ENCODE data around the gene SOS2. TPM values are rescaled to one million over a fixed set of nuclear protein-coding genes. Genes with fewer than 3 reads are reported as not detected.

The SOS2 gene
- total and polyA plus RNA-seq, 10 donors, result 6.7 to 68.8 (median 48.2) TPM

GRCh38 chr14:50156111-50156510, 75.3 kb downstream of the SOS2 start:
- Histone ChIP-seq H3K4me3 (no peak overlapping the region), H3K9me3 (no peaks in the 10 kb centered on the region), H3K36me3 (peaks cover 0 to 100% (median 56%) of the 10 kb centered on the region in 6 donors), H3K27ac (no peak overlapping the region), H3K4me1 (no peaks in the 10 kb centered on the region), H3K27me3 (replicated peaks in 1 of 7) (no peaks in the 10 kb centered on the region)
- intact Hi-C loops (cut with DNase I; ENCODE audit: low total_unique reads), result no loop called here
- WGBS, 5 donors, result 93 to 99% (median 95%) methylated on average over 4 of the region's 4 CpGs
- DNase-seq, result no peak
- TF ChIP-seq POLR2A (IDR thresholded peaks at IDR 0.05) (no peak), CTCF (IDR thresholded peaks at IDR 0.05 in 8 of 11, conservative IDR thresholded peaks at IDR 0.05 in 3 of 11) (no peak), POLR2AphosphoS5 (IDR thresholded peaks at IDR 0.05) (no peak)

GRCh38 chr14:50148799-50149198, 82.6 kb downstream of the SOS2 start:
- Histone ChIP-seq H3K4me1 (no peaks in the 10 kb centered on the region), H3K27me3 (replicated peaks in 1 of 7) (no peaks in the 10 kb centered on the region), H3K27ac (no peak overlapping the region), H3K36me3 (peaks cover 0 to 100% (median 52%) of the 10 kb centered on the region in 6 donors), H3K4me3 (no peak overlapping the region), H3K9me3 (no peaks in the 10 kb centered on the region)
- WGBS, 5 donors, result 88 to 99% (median 94%) methylated on average over 4 of the region's 4 CpGs
- TF ChIP-seq POLR2AphosphoS5 (IDR thresholded peaks at IDR 0.05), result no peak
- TF ChIP-seq CTCF (IDR thresholded peaks at IDR 0.05 in 8 of 11, conservative IDR thresholded peaks at IDR 0.05 in 3 of 11), result no peak
- no peak for TF ChIP-seq POLR2A (IDR thresholded peaks at IDR 0.05)
- intact Hi-C loops (cut with DNase I; ENCODE audit: low total_unique reads), result no loop called here
- no peak for DNase-seq

- DNase-seq, result no peak
- H3K9me3 ChIP-seq, result no peaks in the 10 kb centered on the region
- TF ChIP-seq CTCF (IDR thresholded peaks at IDR 0.05 in 8 of 11, conservative IDR thresholded peaks at IDR 0.05 in 3 of 11), result no peak
- TF ChIP-seq POLR2AphosphoS5 (IDR thresholded peaks at IDR 0.05), result no peak
- no peak for TF ChIP-seq POLR2A (IDR thresholded peaks at IDR 0.05)
- H3K27ac ChIP-seq, result no peak overlapping the region
- H3K4me3 ChIP-seq, result no peak overlapping the region
- no peaks in the 10 kb centered on the region for H3K27me3 ChIP-seq (replicated peaks in 1 of 7)
- intact Hi-C loops (cut with DNase I; ENCODE audit: low total_unique reads), result no loop called here
- H3K4me1 ChIP-seq, result no peaks in the 10 kb centered on the region
- H3K36me3 ChIP-seq, result peaks cover 0 to 85% (median 16%) of the 10 kb centered on the region in 6 donors
- WGBS, 5 donors, result 93 to 99% (median 94%) methylated on average over 3 of the region's 3 CpGs
Measured at GRCh38 chr14:50139192-50139591, 92.2 kb downstream of the SOS2 start.

GRCh38 chr14:50127802-50128201, 103.6 kb downstream of the SOS2 start:
- TF ChIP-seq POLR2AphosphoS5 (IDR thresholded peaks at IDR 0.05) (no peak), POLR2A (IDR thresholded peaks at IDR 0.05) (no peak), CTCF (IDR thresholded peaks at IDR 0.05 in 8 of 11, conservative IDR thresholded peaks at IDR 0.05 in 3 of 11) (no peak)
- no peak overlapping the region for H3K27ac ChIP-seq
- H3K9me3 ChIP-seq, result no peaks in the 10 kb centered on the region
- no peaks in the 10 kb centered on the region for H3K27me3 ChIP-seq (replicated peaks in 1 of 7)
- WGBS, 5 donors, result 93 to 97% (median 94%) methylated on average over 2 of the region's 2 CpGs
- H3K36me3 ChIP-seq, result peaks cover 3 to 99% (median 33%) of the 10 kb centered on the region in 6 donors
- H3K4me1 ChIP-seq, result no peaks in the 10 kb centered on the region
- no peak overlapping the region for H3K4me3 ChIP-seq
- no peak for DNase-seq
- intact Hi-C loops (cut with DNase I; ENCODE audit: low total_unique reads), result no loop called here

Data from spleen (tissue), 11 donors.